DOHH2 (cell line): Measurements from ENCODE around the gene RAPGEF1.

Experiments
- CTCF ChIP-seq: fragments of 200-600 bp; sonication (generic); IDR thresholded peaks from one replicate; pipeline ENCODE4 v1.5.1; 2014; ENCODE audit warnings: antibody characterized with exemption, mild to moderate bottlenecking, low read depth, low read length; ENCODE audit not compliant: poor library complexity, severe bottlenecking
- EZH2phosphoT487 ChIP-seq: fragments of 200-600 bp; sonication (generic); IDR thresholded peaks from 2 replicates; pipeline ENCODE4 v1.6.1; 2017; ENCODE audit warnings: borderline replicate concordance, mild to moderate bottlenecking, antibody characterized with exemption, low read length, moderate library complexity, mixed read lengths

- TF ChIP-seq CTCF (no peak), EZH2phosphoT487 (no peak)
These were observed 49.0 kb upstream of the RAPGEF1 start for GRCh38 chr9:131788851-131789250.
